ENCODE data around the gene PAX7. TPM values are rescaled to one million over a fixed set of nuclear protein-coding genes. Genes with fewer than 3 reads are reported as not detected.
"Not testable (repeated sequence)": the region's sequence is repeated elsewhere in the genome, so short reads cannot be mapped to it uniquely, and the experiment has no call there.

PAX7 gene
- total RNA-seq, 2 donors from 2014 or later: not detected

DNA sequence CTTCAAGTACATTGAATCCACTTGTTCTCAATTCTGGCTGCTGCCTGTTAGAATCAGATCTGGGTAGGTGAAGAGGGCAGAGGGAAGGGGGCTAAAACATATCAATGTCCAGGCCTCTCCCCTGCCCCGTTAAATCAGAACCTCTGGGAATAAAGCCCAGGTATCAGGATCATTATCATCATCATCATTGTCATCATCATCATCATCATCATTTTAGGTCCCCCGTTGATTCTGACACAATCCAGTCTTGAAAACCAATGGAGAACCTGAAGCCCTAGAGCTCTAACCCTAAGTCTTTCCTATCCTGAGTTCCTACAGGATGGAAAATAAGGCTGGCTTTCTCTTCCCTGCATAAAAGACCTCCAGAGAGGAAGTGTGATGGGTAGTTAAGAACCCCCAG lies 135.7 kb downstream of the PAX7 start:
- Histone ChIP-seq H3K4me3 (no peak overlapping the region), H3K27me3 (no peaks in the 10 kb centered on the region), H3K36me3 (replicated peaks in 1 of 2; ENCODE audit: insufficient read depth in 1 of 2, low read depth in 2 of 2) (no peaks in the 10 kb centered on the region), H3K27ac (no peak overlapping the region), H3K9me3 (no peaks in the 10 kb centered on the region), H3K4me1 (no peaks in the 10 kb centered on the region)
- TF ChIP-seq CTCF (IDR thresholded peaks at IDR 0.05) (no peak), POLR2A (IDR thresholded peaks at IDR 0.05) (no peak)
- DNase-seq: no peak
- 66 to 72% methylated on average over 2 of the region's 2 CpGs for WGBS, 2 donors
- no peak for ATAC-seq
- intact Hi-C loops (cut with DNase I): no loop called here

GRCh38 chr1:18767576-18767975 lies 136.9 kb downstream of the PAX7 start:
- H3K27ac ChIP-seq; ATAC-seq; H3K9me3 ChIP-seq; H3K4me1 ChIP-seq; H3K36me3 ChIP-seq (replicated peaks in 1 of 2; ENCODE audit: insufficient read depth in 1 of 2, low read depth in 2 of 2); DNase-seq; intact Hi-C loops (cut with DNase I); H3K27me3 ChIP-seq; H3K4me3 ChIP-seq: not testable (repeated sequence)
- 50 to 54% methylated on average over 5 of the region's 5 CpGs for WGBS, 2 donors

DNA sequence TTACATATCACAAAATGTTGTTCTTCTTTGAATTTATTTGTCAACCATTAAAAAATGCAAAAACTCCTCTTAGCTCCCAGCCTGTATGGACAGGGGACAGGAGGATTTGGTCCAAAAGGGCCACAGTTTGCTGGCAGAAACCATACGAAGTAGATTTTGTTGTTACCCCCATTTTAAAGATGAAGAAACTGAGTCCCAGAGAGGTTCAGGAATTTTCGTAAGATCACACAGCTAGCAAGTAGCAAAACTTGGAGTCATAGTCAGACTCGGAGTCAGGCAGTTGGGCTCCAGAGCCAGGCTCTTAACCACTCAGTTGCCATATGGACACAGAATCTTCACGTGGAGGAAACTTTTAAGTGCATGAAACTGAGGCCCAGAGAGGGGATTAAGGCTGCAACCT lies 137.4 kb downstream of the PAX7 start:
- intact Hi-C loops (cut with DNase I): no loop called here
- no peaks in the 10 kb centered on the region for H3K27me3 ChIP-seq

GRCh38 chr1:18769140-18769539 lies 138.5 kb downstream of the PAX7 start:
- intact Hi-C loops (cut with DNase I): no loop called here
- TF ChIP-seq POLR2A (IDR thresholded peaks at IDR 0.05) (no peak), CTCF (IDR thresholded peaks at IDR 0.05) (no peak)
- 45 to 53% methylated on average over 7 of the region's 7 CpGs for whole genome bisulfite sequencing, 2 donors
- Histone ChIP-seq H3K27ac (no peak overlapping the region), H3K36me3 (replicated peaks in 1 of 2; ENCODE audit: insufficient read depth in 1 of 2, low read depth in 2 of 2) (no peaks in the 10 kb centered on the region), H3K9me3 (no peaks in the 10 kb centered on the region), H3K4me3 (no peak overlapping the region), H3K27me3 (no peaks in the 10 kb centered on the region), H3K4me1 (no peaks in the 10 kb centered on the region)
- DNase-seq (no peak), ATAC-seq (no peak)

More for the DNA sequence above, 137.4 kb downstream of the PAX7 start:
- no peak overlapping the region for H3K4me3 ChIP-seq
- no peaks in the 10 kb centered on the region for H3K4me1 ChIP-seq
- no peak for TF ChIP-seq CTCF (IDR thresholded peaks at IDR 0.05)
- no peak for TF ChIP-seq POLR2A (IDR thresholded peaks at IDR 0.05)
- DNase-seq (no peak), ATAC-seq (no peak)
- H3K9me3 ChIP-seq: no peaks in the 10 kb centered on the region
- H3K36me3 ChIP-seq (replicated peaks in 1 of 2; ENCODE audit: insufficient read depth in 1 of 2, low read depth in 2 of 2): no peaks in the 10 kb centered on the region
- no peak overlapping the region for H3K27ac ChIP-seq
- 46 to 64% methylated on average over 4 of the region's 4 CpGs for WGBS, 2 donors

GRCh38 chr1:18770799-18771198 lies 140.2 kb downstream of the PAX7 start:
- ATAC-seq (no peak), DNase-seq (no peak)
- TF ChIP-seq CTCF (IDR thresholded peaks at IDR 0.05): no peak
- no peak for TF ChIP-seq POLR2A (IDR thresholded peaks at IDR 0.05)
- Histone ChIP-seq H3K4me1 (no peaks in the 10 kb centered on the region), H3K4me3 (no peak overlapping the region), H3K27me3 (no peaks in the 10 kb centered on the region), H3K36me3 (replicated peaks in 1 of 2; ENCODE audit: insufficient read depth in 1 of 2, low read depth in 2 of 2) (no peaks in the 10 kb centered on the region), H3K9me3 (no peaks in the 10 kb centered on the region), H3K27ac (no peak overlapping the region)
- 45 to 48% methylated on average over 5 of the region's 5 CpGs for WGBS, 2 donors
- intact Hi-C loops (cut with DNase I): no loop called here

Data from body of pancreas (tissue), 4 donors.